Measurements from ENCODE around the gene ATXN7.

GRCh38 chr3:63963496-63963895, 99.8 kb downstream of the ATXN7 start:
- TF ChIP-seq, protein P1, sequence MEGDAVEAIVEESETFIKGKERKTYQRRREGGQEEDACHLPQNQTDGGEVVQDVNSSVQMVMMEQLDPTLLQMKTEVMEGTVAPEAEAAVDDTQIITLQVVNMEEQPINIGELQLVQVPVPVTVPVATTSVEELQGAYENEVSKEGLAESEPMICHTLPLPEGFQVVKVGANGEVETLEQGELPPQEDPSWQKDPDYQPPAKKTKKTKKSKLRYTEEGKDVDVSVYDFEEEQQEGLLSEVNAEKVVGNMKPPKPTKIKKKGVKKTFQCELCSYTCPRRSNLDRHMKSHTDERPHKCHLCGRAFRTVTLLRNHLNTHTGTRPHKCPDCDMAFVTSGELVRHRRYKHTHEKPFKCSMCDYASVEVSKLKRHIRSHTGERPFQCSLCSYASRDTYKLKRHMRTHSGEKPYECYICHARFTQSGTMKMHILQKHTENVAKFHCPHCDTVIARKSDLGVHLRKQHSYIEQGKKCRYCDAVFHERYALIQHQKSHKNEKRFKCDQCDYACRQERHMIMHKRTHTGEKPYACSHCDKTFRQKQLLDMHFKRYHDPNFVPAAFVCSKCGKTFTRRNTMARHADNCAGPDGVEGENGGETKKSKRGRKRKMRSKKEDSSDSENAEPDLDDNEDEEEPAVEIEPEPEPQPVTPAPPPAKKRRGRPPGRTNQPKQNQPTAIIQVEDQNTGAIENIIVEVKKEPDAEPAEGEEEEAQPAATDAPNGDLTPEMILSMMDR (conservative IDR thresholded peaks at IDR 0.05 in 1 of 2, IDR thresholded peaks at IDR 0.05 in 1 of 2; ENCODE audit: extremely low read depth in 1 of 2, insufficient read depth in 1 of 2, low read depth in 1 of 2, low read length in 2 of 2) = no peak
- TF ChIP-seq EZH2 (IDR thresholded peaks at IDR 0.05; ENCODE audit: borderline replicate concordance, low read length) = no peak

Measured in mammary epithelial cell (primary cell).